Hematopoietic multipotent progenitor cell treated with erythropoietin and hydrocortisone succinate and interleukin-3 and kit ligand, for 4 days (in vitro differentiated cells): ENCODE data around the gene PTK6.
"Not testable (repeated sequence)": the region's sequence is repeated elsewhere in the genome, so short reads cannot be mapped to it uniquely, and the experiment has no call there.

ENCODE experiments used
- DNase-seq: peaks from one replicate; pipeline ENCODE4 v3.0.0-alpha.2; 2015

The PTK6 gene

GRCh38 chr20:63568986-63569949 lies 32.1 kb upstream of the PTK6 start:
- peak; percentile 42 for DNase-seq

- DNase-seq: no peak
Observed at GRCh38 chr20:63568170-63568981, 31.2 kb upstream of the PTK6 start.

GRCh38 chr20:63567386-63568169 lies 30.4 kb upstream of the PTK6 start:
- peak; percentile 88 for DNase-seq

- peak; percentile 68 for DNase-seq
Observed at GRCh38 chr20:63567136-63567385, 29.9 kb upstream of the PTK6 start.

GRCh38 chr20:63566395-63567135 lies 29.4 kb upstream of the PTK6 start:
- no peak for DNase-seq

- no peak for DNase-seq
Observed at GRCh38 chr20:63565699-63566335, 28.6 kb upstream of the PTK6 start.

- DNase-seq: no peak
Observed at GRCh38 chr20:63565021-63565698, 28.0 kb upstream of the PTK6 start.

- no peak for DNase-seq
Observed at GRCh38 chr20:63564036-63564810, 27.0 kb upstream of the PTK6 start.

- DNase-seq: no peak
Observed at GRCh38 chr20:63563225-63563935, 26.2 kb upstream of the PTK6 start.

- no peak for DNase-seq
Observed at GRCh38 chr20:63562461-63563224, 25.5 kb upstream of the PTK6 start.

- no peak for DNase-seq
Observed at GRCh38 chr20:63561624-63562396, 24.6 kb upstream of the PTK6 start.

- DNase-seq: no peak
Observed at GRCh38 chr20:63560856-63561609, 23.9 kb upstream of the PTK6 start.

- no peak for DNase-seq
Observed at GRCh38 chr20:63560333-63560805, 23.2 kb upstream of the PTK6 start.

- DNase-seq: not testable (repeated sequence)
Observed at GRCh38 chr20:63559485-63560332, 22.5 kb upstream of the PTK6 start.

- DNase-seq: no peak
Observed at GRCh38 chr20:63558804-63559484, 21.8 kb upstream of the PTK6 start.

- DNase-seq: no peak
Observed at GRCh38 chr20:63557481-63557891, 20.3 kb upstream of the PTK6 start.
